HG02970 (cell line): ENCODE data around the gene EGFR.

ENCODE experiments used
- ATAC-seq: cut with Tn5 transposase; IDR thresholded peaks from one replicate; pipeline ENCODE4 v1.9.1; 2021; ENCODE audit warnings: mild to moderate bottlenecking, moderate library complexity, moderate number of reproducible peaks; ENCODE audit not compliant: unreplicated experiment, low FRiP score

Gene EGFR

GRCh38 chr7:55056577-55057480 lies 38.0 kb downstream of the EGFR start:
- ATAC-seq: no peak

- ATAC-seq: no peak
Measured at GRCh38 chr7:55058314-55058713, 39.5 kb downstream of the EGFR start.

GRCh38 chr7:55059021-55059420 lies 40.2 kb downstream of the EGFR start:
- ATAC-seq: no peak

GRCh38 chr7:55060085-55060484 lies 41.3 kb downstream of the EGFR start:
- no peak for ATAC-seq

GRCh38 chr7:55060636-55061022 lies 41.8 kb downstream of the EGFR start:
- ATAC-seq: no peak

- ATAC-seq: no peak
Measured at GRCh38 chr7:55061726-55062499, 43.1 kb downstream of the EGFR start.

- no peak for ATAC-seq
Measured at GRCh38 chr7:55063061-55063460, 44.2 kb downstream of the EGFR start.

GRCh38 chr7:55063633-55064032 lies 44.8 kb downstream of the EGFR start:
- ATAC-seq: no peak

GRCh38 chr7:55065079-55065478 lies 46.3 kb downstream of the EGFR start:
- ATAC-seq: peak; percentile 65

GRCh38 chr7:55065511-55066229 lies 46.9 kb downstream of the EGFR start:
- ATAC-seq: no peak

- no peak for ATAC-seq
Measured at GRCh38 chr7:55066524-55066923, 47.7 kb downstream of the EGFR start.

- no peak for ATAC-seq
Measured at GRCh38 chr7:55066938-55067337, 48.1 kb downstream of the EGFR start.

GRCh38 chr7:55067748-55068147 lies 48.9 kb downstream of the EGFR start:
- no peak for ATAC-seq

- ATAC-seq: no peak
Measured at GRCh38 chr7:55069271-55069792, 50.5 kb downstream of the EGFR start.

GRCh38 chr7:55070271-55070743 lies 51.5 kb downstream of the EGFR start:
- ATAC-seq: no peak

GRCh38 chr7:55070854-55071253 lies 52.0 kb downstream of the EGFR start:
- ATAC-seq: no peak

- ATAC-seq: no peak
Measured at GRCh38 chr7:55071411-55072175, 52.8 kb downstream of the EGFR start.

- ATAC-seq: no peak
Measured at GRCh38 chr7:55072251-55072650, 53.4 kb downstream of the EGFR start.

- peak; percentile 46 for ATAC-seq
Measured at GRCh38 chr7:55073051-55073511, 54.3 kb downstream of the EGFR start.
